KBM-7 (cell line): Measurements from ENCODE around the gene PRODH.
A peak's percentile ranks its signal among the peaks of the same experiment; 100 is the strongest.
"Not testable (repeated sequence)": the region's sequence is repeated elsewhere in the genome, so short reads cannot be mapped to it uniquely, and the experiment has no call there.

Source experiments
- DNase-seq: peaks from one replicate; pipeline ENCODE4 v3.0.0-alpha.2; 2015
- in situ Hi-C: fragments of 300-500 bp; cut with MboI; formaldehyde crosslinking; loops from 2 replicates; pipeline ENCODE4 v1.14.3; 2020; ENCODE audit warnings: low sequenced_read_pairs, low pct_unique_long_range_greater_than_20kb, mixed read lengths

PRODH gene

DNA sequence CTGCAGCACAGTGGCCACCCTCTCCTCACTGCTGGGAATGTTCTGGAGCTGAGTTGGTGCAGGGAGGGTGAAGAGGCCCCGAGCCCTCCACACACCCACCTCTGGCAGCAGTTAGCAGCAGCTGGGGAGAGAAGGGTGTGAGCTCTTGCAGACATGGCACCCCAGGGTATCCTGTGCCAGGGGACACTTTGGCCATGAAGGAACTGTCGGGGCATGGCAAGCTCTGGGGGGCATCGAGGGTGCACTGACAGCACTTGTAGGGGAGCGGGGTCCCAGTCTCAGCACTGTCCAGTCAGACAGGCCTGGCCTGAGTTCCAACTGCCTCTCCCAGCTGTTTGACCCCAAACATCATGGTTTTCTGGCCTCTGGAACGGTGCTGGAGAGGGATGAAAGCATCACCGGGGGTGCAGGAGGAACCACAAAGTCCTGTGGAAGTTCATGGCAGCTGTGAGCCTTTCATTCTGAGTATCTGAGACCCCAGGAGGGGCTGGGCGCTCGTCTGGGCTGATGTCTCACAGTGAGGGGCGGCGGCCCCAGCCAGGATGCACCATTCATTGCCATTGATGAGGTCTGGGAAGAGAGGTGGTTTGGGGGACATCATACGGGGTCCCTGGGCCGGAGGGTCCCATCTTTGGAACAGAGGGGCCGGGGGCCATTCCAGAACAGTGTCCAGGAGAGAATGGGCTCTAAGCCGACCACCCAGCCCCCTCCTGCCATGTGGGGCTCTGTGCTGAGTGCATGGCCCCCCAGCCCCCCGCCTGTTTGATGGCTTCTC, 20.2 kb upstream of the PRODH start:
- DNase-seq, in situ Hi-C loops: not testable (repeated sequence)

DNA sequence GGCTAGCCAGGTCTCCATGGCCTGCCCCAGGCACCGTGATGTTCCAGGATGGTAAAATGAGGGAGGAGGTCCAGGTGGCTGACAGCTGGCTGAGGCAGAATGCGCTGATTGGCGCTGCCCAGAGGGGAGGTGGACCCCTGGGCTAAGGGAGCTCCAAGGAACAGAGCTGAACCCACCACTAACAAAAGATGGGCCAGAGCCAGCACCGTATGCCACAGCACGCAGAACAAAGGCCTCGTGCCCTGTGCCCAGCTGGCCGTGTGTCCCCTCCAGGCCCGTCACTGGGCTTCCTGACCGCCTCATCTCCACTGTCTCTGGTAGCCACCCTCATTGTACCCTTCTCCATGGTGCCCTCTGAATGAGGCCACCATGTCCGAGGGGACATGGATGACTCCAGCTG, 19.6 kb upstream of the PRODH start:
- DNase-seq: no peak
- in situ Hi-C loops: no loop called here

DNA sequence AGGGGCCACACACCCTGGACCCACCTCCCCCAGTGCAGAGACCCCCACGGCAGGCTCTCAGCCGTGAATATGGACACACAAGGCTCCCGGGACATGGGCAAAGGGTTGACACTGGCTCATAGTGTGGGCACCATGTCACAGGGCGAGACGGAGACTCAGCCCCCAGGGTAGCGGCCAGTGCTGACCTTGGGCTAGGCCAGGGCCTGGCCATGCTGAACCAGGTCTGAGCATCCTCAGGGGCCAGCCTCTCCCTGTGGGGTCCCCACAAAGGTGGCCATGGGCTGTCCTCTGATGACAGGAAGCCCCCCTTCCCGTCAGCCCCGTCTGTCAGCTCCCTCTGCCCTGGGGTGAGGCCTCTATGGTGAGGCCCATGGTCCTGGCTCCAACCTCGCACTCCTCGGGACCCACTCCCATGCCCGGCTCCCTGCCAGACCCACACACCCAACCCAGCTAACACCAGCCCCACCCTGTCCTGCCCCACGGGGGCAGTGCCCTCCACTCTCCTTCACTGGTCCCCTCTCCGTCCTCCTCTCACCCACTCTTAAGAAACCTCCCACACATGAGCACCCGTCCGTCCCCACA, 19.0 kb upstream of the PRODH start:
- in situ Hi-C loops: no loop called here
- DNase-seq: no peak

DNA sequence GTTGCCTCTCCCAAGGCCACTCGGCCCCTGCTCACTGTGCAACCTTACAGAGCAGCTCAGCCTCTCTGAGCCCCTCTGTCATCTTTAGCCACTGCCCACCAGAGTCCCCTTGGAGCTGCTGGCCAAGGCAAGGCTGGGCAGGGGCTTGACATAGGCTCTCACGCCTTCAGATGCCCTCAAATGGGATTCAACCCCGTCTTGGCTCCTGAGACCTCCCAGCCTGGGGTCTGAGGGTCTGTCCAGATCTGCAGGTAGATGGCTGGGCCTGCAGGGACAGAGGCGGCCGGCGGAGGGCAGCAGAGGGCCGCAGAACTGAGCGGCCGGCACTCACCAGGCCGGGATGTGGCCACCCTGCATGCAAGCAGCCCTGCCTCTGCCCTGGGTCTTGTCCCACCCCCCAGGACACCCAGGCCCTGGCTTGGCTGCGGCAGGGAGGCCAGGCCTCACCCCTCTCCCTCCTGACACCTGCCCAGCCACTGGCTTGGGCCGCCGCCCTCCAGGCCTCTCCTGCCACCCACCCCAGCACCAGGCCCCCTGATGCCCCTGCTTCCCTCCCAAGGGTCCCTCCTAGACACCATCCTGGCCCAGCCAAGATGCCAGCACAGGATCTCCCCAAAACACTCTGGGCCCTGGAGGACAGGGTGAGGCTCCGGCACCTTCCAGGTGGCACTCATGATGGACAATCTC, 18.4 kb upstream of the PRODH start:
- DNase-seq: peak; percentile 74
- in situ Hi-C loops: not testable (repeated sequence)

GRCh38 chr22:18953128-18953527, 17.0 kb upstream of the PRODH start:
- in situ Hi-C loops, DNase-seq: not testable (repeated sequence)

DNA sequence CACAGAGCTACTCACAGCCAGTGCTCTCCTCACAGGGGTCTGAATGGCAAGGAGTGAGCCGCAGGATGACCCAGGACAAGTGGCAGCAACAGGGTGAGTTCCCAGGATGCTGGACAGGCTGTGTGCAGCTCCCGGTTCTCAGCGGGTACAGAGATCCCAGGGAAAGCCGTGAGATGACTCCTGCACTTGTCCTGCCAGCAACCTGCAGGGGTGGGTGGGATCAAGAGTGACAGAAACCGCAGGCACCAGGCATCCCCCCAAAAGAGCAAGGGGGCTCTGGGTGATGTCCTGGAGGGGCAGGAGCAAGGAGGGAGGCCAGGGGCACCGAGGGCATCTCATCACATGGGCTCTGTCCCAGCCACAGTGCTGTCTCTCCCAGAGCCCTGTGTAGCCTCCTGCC, 15.9 kb upstream of the PRODH start:
- in situ Hi-C loops: no loop called here
- no peak for DNase-seq

DNA sequence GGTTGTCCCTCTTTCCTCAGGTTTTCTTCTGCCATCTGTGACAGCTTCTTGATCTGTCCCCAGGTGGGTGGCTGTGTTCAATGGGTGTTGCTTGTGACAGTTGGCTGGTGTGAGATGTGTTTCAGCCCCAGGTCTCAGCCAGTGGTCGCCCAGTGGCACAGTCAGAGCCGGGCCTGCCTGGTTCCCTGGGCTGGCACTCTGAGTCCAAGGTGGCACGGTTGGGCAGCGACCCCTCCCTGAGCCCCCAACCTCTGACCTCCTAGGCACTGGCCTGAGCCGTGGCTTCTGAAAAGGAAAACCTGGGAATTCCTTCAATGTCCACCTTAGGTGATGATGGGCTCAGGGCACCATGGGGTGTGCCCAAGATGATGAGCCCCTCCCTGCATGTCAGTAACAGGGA, 14.0 kb upstream of the PRODH start:
- DNase-seq: no peak
- in situ Hi-C loops: no loop called here

- in situ Hi-C loops: no loop called here
- DNase-seq: no peak
Measured at GRCh38 chr22:18947905-18948304, 11.8 kb upstream of the PRODH start.

DNA sequence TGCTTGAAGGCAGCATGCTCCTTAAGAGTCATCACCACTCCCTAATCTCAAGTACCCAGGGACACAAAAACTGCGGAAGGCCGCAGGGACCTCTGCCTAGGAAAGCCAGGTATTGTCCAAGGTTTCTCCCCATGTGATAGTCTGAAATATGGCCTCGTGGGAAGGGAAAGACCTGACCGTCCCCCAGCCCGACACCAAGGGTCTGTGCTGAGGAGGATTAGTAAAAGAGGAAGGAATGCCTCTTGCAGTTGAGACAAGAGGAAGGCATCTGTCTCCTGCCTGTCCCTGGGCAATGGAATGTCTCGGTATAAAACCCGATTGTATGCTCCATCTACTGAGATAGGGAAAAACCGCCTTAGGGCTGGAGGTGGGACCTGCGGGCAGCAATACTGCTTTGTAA, 11.0 kb upstream of the PRODH start:
- in situ Hi-C loops, DNase-seq: not testable (repeated sequence)

DNA sequence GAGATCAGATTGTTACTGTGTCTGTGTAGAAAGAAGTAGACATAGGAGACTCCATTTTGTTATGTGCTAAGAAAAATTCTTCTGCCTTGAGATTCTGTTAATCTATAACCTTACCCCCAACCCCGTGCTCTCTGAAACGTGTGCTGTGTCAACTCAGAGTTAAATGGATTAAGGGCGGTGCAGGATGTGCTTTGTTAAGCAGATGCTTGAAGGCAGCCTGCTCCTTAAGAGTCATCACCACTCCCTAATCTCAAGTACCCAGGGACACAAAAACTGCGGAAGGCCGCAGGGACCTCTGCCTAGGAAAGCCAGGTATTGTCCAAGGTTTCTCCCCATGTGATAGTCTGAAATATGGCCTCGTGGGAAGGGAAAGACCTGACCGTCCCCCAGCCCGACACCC, 2.6 kb upstream of the PRODH start:
- in situ Hi-C loops, DNase-seq: not testable (repeated sequence)

DNA sequence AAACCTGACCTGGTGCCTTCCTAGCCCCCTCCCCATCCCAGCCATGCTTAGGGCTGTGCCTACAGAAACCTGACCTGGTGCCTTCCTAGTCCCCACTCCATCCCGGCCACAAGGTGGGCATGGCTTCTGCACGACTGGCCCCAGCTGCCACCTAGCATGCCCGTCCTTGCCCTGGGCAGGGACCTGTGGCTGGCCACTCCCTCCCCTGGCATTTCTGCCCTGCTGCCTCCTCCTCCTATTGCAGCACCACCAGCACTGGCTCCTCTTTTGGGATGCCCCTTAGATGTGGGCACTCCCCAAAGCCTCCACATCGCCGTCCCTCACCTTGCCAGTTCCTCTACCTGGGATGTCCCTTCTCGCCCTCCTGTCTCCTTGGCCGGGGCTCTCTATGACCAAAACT, 1.4 kb downstream of the PRODH start:
- in situ Hi-C loops, DNase-seq: not testable (repeated sequence)

DNA sequence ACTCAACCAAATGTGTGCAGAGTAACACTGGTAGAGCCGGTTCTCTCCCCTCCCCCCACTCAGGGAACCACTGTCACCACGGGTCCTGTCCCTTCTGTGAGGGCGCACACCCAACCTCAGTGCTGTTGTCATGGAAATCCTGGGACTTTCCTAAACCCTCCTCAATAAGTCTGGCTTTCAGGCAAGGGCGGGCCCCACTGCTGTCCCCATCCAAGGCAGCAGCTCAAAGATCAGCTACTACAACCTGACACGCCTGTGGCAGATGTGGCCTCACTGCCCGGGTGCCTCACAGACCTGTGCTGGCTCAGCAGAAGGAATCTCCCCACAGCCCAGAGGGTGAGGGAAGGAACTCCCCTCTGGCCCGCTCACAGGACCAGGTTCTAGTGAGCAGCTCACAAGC, 2.2 kb downstream of the PRODH start:
- in situ Hi-C loops: no loop called here
- no peak for DNase-seq

DNA sequence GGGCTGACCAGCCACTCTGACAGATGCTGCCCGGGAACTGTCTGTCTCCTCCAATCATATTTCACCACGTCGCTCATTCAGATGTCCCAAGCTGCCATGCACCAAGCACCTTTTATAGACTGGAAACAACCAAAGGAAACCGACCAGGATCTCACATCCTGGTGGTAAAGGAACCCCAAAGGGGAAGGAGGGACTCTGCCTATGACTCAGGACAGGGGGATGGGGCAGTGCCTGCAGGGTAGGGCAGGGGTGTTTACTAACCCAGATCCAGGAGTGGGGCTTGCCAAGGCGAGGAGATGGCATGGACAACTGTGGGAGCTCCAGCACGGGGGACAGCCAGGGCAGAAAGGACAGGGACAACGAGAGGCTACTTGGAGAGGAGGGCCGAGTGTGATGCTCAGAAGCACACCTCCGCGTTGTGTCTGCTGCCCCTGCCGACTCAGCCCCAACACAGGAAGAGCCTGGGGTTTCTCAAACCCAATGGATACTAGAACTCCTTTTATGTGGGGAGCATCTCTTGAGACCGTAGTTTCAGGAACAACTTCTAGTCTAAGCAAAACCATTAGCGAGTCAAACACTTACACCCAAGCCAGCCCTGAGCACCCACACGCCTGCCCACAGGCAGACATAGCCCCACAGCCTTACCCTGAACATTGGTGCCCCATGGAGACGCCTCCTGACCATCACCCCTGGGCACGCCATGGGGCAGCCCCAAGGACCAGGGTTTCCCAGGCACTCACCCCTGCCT, 4.0 kb downstream of the PRODH start:
- in situ Hi-C loops: no loop called here
- no peak for DNase-seq

DNA sequence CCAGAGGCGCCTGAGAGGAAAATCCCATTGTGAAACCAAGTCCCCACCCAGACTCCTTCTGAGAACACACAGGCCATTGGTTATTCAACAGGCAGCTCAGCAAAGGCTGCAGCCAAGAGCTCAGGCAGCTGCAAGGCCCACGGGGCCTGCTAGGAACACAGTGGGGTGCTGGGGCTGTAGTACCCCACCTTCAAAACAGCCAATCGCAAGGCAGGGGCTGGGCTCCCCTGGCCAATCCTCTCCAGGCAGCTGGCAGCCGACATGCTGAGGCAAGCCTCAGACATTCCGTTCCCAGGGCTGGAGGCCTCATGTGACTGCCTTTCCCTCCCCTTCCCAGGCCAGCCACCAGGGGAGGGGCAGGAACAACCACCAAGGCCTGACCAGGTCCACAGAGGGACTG, 6.6 kb downstream of the PRODH start:
- in situ Hi-C loops: no loop called here
- no peak for DNase-seq

GRCh38 chr22:18927573-18927972, 8.5 kb downstream of the PRODH start:
- DNase-seq: no peak
- in situ Hi-C loops: no loop called here

DNA sequence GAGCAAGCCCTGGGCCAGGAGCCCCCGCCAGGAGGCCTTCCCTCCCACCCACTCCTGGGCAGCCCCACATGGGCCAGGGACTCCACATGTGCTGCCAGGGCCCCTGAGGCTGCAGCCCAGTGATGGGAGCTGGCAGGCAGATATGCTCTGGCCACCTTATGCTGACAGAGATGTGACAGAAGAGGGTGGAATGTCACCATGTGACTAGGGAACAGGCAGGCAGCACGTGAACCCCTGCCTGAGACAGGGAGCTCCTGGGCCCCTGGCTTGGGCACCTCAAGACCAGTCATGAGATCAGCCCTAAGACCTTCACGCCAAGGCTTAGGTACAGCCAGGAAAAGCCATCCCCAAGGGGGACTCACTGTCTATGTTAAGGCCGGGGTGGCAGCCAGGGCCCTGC, 9.1 kb downstream of the PRODH start:
- in situ Hi-C loops: no loop called here
- no peak for DNase-seq

DNA sequence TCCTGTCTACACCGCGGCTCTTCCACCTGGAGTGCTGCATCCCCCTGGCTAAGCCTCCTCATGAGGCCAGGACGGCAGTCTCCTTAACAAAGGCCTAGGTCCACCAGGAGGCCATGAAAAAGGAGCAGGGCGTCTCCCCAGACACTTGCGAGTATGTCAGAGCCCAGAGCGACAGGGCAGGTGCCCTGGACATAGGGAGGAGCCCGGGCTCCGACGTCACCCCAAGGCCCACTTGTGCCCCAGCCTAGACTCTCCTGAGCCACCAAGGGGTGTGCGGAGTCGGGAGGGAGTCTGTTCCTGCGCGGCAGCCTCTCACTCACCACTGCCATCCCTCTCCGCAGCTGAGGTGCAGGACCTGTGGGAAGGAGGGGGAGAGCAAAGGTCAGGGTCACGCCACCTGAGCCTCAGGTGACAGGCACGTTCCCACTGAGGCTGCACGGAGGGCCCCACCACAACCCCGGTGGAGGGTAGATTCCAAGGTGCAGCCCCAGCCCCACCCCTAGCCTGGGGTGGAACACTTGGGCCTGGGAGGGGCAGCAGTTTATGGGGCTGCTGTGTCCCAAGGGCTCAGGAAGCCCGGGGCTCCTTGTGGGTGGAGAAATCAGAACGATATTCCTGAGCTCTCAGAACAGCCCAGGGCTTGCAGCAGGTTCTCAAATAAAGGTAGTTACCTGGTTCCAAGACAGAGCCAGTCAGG, 10.6 kb downstream of the PRODH start:
- DNase-seq: no peak
- in situ Hi-C loops: no loop called here

- DNase-seq, in situ Hi-C loops: not testable (repeated sequence)
Measured at GRCh38 chr22:18920257-18920902, 15.7 kb downstream of the PRODH start.

GRCh38 chr22:18917818-18918217, 18.3 kb downstream of the PRODH start:
- in situ Hi-C loops, DNase-seq: not testable (repeated sequence)
